Esophagus squamous epithelium (tissue), 4 donors: ENCODE results near the gene LEFTY1.

Experiments
- POLR2A ChIP-seq, 4 donors: fragments of 450-650 bp; IDR thresholded peaks; one replicate each; pipeline ENCODE4 v1.6.1; 2017; ENCODE audit warnings: antibody characterized with exemption in 4 of 4, mild to moderate bottlenecking in 4 of 4, moderate library complexity in 3 of 4
- TF ChIP-seq, protein P1 (sequence below), 6 experiments: fragments of 450-650 bp in 4 of 6; fragments of 200-600 bp in 2 of 6; sonication (generic) in 2 of 6; IDR thresholded peaks; one replicate each; pipeline ENCODE4 v1.5.1; 2016 to 2019; ENCODE audit warnings: antibody characterized with exemption in 6 of 6, mild to moderate bottlenecking in 4 of 6, moderate library complexity in 4 of 6

DNA sequence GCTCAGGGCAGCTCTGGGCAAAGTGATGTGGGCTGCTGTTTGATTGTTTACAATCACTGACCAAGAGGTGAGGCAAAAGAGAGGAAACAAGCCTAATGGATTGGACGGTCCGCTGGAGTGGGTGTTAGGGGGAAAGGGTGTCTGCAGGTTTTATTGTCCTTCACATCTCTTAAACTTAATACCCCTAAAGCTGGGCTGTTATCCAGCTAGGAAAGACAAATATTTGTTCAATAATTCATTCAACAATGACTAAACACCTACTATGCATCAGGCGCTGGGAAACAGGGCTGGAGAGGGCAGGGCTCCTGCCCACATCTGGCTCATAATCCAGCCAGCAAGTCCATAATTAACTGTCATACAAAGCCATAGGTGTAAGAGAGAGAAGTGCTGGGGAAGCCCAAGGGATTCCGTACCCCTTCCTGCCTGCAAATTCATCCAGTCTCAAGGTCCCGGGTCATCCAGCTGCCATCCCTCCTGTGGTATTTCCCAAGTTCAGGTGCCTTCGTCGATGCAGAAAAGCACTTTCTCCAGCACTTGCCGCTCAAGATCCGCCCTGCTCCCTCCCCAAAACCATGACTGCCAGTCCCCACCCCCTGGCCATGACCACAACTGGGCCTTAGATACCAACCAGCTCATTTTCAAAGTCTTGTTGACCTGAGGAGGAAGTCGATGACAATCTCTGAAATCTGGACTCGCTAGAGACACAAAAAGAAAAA lies 17.4 kb downstream of the LEFTY1 start:
- TF ChIP-seq POLR2A (IDR thresholded peaks at IDR 0.05): no peak
- TF ChIP-seq, protein P1, sequence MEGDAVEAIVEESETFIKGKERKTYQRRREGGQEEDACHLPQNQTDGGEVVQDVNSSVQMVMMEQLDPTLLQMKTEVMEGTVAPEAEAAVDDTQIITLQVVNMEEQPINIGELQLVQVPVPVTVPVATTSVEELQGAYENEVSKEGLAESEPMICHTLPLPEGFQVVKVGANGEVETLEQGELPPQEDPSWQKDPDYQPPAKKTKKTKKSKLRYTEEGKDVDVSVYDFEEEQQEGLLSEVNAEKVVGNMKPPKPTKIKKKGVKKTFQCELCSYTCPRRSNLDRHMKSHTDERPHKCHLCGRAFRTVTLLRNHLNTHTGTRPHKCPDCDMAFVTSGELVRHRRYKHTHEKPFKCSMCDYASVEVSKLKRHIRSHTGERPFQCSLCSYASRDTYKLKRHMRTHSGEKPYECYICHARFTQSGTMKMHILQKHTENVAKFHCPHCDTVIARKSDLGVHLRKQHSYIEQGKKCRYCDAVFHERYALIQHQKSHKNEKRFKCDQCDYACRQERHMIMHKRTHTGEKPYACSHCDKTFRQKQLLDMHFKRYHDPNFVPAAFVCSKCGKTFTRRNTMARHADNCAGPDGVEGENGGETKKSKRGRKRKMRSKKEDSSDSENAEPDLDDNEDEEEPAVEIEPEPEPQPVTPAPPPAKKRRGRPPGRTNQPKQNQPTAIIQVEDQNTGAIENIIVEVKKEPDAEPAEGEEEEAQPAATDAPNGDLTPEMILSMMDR (IDR thresholded peaks at IDR 0.05): no peak
